Stimulated activated CD4-positive, alpha-beta T cell treated with anti-CD3 and anti-CD28 coated beads, TNF-alpha, amount 100 ng/mL, for 24 hours (primary cell): Measurements from ENCODE around the gene SCPEP1.
"Not testable (repeated sequence)": the region's sequence is repeated elsewhere in the genome, so short reads cannot be mapped to it uniquely, and the experiment has no call there.

Experiments used
- DNase-seq, 3 experiments: peaks; one replicate each; pipeline ENCODE4 v3.0.0-alpha.2; 2020; ENCODE audit warnings: low read depth in 3 of 3

The SCPEP1 gene

GRCh38 chr17:56965241-56965640 is 12.7 kb upstream of the SCPEP1 start:
- not testable (repeated sequence) for DNase-seq

GRCh38 chr17:56965681-56966080 is 12.2 kb upstream of the SCPEP1 start:
- not testable (repeated sequence) for DNase-seq

GRCh38 chr17:56966338-56966737 is 11.6 kb upstream of the SCPEP1 start:
- DNase-seq = no peak

- DNase-seq = no peak
Observed at GRCh38 chr17:56970974-56971373, 7.0 kb upstream of the SCPEP1 start.

GRCh38 chr17:56972111-56972730 is 5.7 kb upstream of the SCPEP1 start:
- DNase-seq = no peak

- DNase-seq = no peak
Observed at GRCh38 chr17:56973520-56973919, 4.4 kb upstream of the SCPEP1 start.

GRCh38 chr17:56974055-56974454 is 3.9 kb upstream of the SCPEP1 start:
- DNase-seq = no peak

GRCh38 chr17:56975656-56976055 is 2.3 kb upstream of the SCPEP1 start:
- DNase-seq = no peak

GRCh38 chr17:56976941-56977608 is 856 bp upstream of the SCPEP1 start:
- no peak for DNase-seq

GRCh38 chr17:56978441-56979090 is 635 bp downstream of the SCPEP1 start:
- DNase-seq = no peak

- DNase-seq = no peak
Observed at GRCh38 chr17:56979091-56979480, 1.2 kb downstream of the SCPEP1 start.

GRCh38 chr17:56980526-56980925 is 2.6 kb downstream of the SCPEP1 start:
- DNase-seq = not testable (repeated sequence)

- no peak for DNase-seq
Observed at GRCh38 chr17:56982312-56982711, 4.4 kb downstream of the SCPEP1 start.

- no peak for DNase-seq
Observed at GRCh38 chr17:56983366-56983765, 5.4 kb downstream of the SCPEP1 start.

GRCh38 chr17:56985371-56986162 is 7.6 kb downstream of the SCPEP1 start:
- no peak for DNase-seq

- DNase-seq = no peak
Observed at GRCh38 chr17:56987283-56987834, 9.4 kb downstream of the SCPEP1 start.

- DNase-seq = no peak
Observed at GRCh38 chr17:56988901-56989572, 11.1 kb downstream of the SCPEP1 start.

- DNase-seq = no peak
Observed at GRCh38 chr17:56992364-56992763, 14.4 kb downstream of the SCPEP1 start.

- no peak for DNase-seq
Observed at GRCh38 chr17:56994009-56994792, 16.3 kb downstream of the SCPEP1 start.

- DNase-seq = no peak
Observed at GRCh38 chr17:56995766-56996165, 17.8 kb downstream of the SCPEP1 start.

GRCh38 chr17:56997313-56997712 is 19.4 kb downstream of the SCPEP1 start:
- DNase-seq = no peak
